Endometrial microvascular endothelial cells (primary cell): ENCODE results near the gene TJAP1. TPM values are rescaled to one million over a fixed set of nuclear protein-coding genes. Genes with fewer than 3 reads are reported as not detected.

Experiments used
- in situ Hi-C: cut with HindIII; loops from 2 replicates; pipeline ENCODE4 v1.10.0; 2017; ENCODE audit warnings: low sequenced_read_pairs, low pct_unique_long_range_greater_than_20kb; ENCODE audit errors: inconsistent ontology term
- total RNA-seq: library from RNA; depleted of rRNA; stranded (reverse); fragments of >200 nt; gene quantifications from one replicate; pipeline ENCODE4 v1.2.3, GENCODE V29; 2015; ENCODE audit errors: inconsistent ontology term

The TJAP1 gene, protein sequence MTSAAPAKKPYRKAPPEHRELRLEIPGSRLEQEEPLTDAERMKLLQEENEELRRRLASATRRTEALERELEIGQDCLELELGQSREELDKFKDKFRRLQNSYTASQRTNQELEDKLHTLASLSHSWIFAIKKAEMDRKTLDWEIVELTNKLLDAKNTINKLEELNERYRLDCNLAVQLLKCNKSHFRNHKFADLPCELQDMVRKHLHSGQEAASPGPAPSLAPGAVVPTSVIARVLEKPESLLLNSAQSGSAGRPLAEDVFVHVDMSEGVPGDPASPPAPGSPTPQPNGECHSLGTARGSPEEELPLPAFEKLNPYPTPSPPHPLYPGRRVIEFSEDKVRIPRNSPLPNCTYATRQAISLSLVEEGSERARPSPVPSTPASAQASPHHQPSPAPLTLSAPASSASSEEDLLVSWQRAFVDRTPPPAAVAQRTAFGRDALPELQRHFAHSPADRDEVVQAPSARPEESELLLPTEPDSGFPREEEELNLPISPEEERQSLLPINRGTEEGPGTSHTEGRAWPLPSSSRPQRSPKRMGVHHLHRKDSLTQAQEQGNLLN
- 18.9 TPM for total RNA-seq

DNA sequence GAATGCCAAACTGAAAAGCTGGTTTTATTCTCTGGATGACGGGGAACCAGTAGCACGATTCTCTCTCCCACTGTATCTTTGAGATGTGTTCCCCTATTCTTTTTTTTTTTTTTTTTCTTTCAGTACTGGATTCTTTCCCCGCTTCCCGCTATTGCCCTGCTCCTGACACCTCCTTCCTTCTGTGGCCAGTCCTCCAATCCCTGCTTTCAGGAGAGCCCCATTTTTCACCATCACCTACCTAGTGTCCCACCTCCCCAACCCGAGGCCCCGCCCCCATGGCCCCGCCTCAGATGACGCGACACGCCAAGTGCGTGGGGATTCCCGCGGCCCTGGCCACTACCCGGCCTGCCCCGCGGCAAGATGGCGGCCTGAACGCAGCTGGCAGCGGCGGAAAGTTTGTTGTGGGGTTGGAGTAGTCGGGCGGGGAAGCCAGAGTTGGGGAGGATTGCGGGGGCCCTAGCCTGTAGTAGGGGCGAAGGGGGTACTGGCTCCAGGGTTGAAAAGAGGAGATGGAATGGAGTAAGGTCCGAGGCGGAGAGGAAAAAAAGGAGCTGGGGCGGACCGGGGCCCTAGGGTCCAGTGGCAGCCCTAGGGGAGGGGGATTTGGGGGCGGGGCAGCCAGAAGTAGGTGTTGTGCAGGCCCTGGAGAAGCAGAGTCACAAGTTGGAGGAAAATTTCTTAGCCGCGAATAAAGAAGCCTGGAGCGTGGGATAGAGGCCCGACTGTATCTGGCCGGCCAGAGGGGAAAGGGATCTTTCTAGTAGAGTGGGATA, at the start of gene TJAP1:
Gene TJAP1 (plus strand): TSS at position 336 of the 773 bp plus-strand sequence. CDS start 21,432 bp downstream, outside the sequence.
- in situ Hi-C loops, result no loop called here

DNA sequence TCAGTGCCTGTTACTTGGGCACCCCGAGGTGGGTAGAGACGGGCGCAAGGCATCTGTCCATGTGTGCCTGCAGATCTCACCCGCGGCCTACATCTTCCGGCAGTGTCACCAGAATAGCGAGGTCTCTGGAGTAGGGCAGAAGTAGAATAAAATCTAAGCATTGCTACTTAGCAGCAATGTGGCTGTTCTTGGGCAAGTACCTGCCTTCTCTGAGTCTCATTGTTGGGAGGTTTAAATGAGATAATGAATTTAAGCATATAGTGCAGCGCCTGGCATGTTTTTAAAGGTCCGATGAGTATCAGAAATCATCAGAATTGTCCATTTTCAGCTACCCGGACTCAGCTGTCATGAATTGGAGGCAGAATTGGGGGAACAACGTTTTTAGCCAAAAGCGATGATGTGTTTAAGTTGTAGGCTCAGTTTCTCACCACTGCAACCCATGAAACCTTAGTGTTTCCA, 49.2 kb upstream of the TJAP1 start:
- in situ Hi-C loops, result no loop called here

DNA sequence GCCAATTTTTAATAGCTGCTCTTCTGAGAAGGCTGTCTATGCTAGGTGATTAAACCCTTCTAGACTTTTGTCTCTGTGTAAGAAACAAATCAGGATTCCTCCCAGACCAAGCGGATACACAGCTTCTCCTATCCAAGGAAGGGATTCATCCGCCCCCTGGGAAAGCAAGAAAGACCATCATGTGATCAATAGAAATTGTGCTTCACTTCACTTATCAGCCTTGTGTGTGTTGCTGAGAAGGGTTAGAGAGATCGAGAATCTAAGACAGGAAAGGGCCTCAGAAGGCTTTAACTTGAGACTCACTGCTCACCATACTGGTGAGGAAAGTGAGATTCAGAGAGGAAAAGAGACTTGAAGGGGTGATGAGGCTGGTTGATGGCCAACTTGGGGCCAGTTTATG, 48.5 kb upstream of the TJAP1 start:
- in situ Hi-C loops, result no loop called here

DNA sequence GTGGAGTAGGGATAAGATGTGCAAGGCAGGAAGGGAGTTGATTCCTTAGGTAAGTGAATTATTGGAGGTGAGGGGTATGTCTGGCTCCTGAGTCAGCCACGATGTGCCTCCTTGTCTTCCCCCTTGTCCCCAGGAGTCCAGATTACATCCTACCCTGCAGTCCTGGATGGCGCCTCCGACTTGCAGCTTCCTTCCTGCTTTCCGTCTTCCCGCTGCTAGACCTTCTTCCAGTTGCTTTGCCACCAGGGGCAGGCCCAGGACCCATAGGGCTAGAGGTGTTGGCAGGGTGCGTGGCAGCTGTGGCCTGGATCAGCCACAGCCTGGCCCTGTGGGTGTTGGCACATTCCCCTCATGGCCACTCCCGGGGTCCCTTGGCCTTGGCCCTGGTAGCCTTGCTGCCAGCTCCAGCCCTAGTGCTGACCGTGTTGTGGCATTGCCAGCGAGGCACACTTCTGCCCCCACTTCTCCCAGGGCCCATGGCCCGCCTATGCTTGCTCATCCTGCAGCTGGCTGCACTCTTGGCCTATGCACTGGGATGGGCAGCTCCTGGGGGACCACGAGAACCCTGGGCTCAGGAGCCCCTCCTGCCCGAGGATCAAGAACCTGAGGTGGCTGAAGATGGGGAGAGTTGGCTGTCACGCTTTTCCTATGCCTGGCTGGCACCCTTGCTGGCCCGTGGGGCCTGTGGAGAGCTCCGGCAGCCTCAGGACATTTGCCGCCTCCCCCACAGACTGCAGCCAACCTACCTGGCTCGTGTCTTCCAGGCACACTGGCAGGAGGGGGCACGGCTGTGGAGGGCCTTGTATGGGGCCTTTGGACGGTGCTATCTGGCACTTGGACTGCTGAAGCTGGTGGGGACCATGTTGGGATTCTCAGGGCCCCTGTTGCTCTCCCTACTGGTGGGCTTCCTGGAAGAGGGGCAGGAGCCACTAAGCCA, 45.1 kb upstream of the TJAP1 start:
- in situ Hi-C loops, result no loop called here

DNA sequence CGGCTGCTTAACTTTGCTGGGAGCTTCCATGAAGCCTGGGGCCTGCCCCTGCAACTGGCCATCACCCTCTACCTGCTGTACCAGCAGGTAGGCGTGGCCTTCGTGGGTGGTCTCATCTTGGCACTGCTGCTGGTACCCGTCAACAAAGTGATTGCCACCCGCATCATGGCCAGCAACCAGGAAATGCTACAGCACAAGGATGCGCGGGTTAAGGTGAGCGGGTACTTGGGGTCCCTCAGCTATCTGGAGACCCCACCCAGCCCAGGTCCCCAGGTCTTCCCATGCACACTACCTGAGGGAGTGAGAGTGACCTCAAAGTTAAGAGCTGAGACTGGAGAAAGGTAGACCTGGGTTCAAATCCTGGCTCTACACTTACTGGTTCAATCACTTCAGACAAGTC, 44.2 kb upstream of the TJAP1 start:
- in situ Hi-C loops, result no loop called here

DNA sequence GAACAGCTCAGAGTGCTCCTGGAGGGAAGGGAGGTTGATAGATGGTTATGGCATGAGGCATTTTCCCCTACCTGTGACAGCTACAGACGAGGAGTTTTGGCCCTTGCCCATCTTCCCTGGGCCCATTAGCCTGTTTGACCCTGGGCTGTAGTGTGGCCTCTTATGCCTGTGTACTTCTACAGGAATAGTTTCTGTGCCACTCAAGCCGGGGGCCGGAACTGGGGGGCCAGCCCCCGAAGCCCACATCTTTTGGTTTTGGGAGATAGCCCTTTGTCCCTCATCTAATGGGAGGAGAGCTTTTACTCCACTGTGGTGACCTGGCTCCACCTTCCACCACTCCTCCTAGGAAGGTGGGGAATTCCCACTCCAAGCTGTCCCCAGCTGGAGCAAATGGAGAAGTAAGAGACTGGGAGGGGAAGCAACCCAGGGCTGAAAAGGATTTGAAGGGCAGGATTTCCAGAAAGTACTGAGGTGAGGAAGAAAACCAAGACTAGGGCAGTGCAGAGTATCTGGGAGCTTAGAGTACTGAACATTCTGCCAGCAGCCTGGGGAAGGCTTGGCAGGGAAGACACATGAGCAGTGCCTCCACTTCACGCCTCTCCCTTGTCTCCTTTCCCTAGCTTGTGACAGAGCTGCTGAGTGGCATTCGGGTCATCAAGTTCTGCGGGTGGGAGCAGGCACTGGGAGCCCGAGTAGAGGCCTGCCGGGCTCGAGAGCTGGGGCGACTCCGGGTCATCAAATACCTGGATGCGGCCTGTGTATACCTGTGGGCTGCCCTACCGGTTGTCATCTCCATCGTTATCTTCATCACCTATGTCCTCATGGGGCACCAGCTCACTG, 43.1 kb upstream of the TJAP1 start:
- in situ Hi-C loops, result no loop called here

DNA sequence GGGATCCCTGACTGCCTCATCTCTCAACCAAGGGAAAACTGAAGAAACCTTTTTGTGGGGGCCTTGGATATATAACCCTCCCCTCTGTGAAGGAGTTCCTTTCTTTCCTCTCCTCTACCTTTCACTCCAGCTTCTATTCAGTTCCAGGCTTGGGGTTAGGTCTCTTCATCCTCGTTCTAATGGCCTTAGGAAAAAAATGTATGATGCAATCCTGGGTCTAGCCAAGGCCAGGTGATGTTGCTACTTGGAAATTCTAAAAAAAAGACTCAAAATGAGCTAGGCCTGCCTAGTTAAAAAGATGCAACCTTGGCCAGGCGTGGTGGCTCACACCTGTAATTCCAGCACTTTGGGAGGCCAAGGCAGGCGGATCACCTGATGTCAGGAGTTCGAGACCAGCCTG, 42.4 kb upstream of the TJAP1 start:
- in situ Hi-C loops, result no loop called here

DNA sequence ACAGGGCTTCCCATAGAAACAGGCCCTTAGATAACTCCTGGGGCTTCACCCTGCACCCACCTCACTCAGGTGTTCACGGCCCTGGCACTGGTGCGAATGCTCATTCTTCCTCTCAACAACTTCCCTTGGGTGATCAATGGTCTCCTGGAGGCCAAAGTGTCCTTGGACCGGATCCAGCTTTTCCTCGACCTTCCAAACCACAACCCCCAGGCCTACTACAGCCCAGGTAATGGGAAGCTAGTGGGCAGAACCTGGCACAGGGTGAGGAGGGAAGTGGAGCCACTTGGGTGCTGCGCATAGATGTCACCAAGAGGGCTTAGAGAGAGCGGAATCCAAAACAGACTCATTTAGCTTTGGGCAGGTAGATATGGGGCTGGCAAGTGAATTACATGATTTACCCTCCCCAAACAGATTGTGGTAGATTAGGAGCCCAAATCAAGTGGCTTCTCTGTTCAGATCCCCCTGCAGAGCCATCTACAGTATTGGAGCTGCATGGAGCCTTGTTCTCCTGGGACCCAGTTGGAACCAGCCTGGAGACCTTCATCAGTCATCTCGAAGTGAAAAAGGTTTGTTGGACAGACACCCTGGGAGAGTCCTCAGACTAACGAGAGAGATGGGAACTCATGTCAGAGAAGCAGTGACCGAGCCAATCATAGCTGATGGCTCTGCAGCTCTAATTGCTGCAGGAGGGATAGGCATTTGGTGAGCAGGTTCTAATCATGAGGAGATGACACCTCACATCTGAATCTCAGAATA, 41.5 kb upstream of the TJAP1 start:
- in situ Hi-C loops, result no loop called here

DNA sequence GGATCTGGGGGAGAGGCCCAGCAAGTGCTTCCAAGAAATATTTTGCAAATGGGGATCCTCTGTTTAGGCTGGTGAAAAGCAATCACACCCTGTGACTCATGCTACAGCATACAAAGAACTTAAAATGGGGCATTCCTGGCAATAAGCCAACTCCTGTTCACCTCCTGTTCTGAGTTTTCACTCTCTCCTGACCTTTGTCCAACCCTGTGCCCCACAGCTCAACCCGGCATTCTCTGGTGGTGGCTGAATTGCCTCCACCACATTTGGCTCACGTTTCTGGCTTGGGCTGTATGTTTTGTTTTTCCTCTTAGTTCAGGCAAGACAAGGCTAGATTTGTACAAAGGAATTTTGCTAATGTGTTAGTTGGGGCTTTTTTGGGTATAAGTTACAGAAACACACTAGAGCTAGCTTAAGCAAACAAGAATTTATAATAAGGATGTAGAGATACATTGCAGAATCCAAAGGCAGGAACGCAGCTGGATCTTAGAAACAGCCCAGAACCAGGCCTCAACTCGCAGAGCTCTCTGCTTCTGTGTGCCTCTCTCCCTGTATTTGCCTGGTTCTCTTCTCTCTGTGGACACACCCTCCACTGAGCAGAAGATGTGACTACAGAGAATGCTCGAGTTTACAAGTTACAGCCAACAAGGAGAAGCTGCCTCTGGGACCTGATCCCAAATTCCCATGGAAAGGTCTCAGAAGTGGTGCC, 40.6 kb upstream of the TJAP1 start:
- in situ Hi-C loops, result no loop called here

DNA sequence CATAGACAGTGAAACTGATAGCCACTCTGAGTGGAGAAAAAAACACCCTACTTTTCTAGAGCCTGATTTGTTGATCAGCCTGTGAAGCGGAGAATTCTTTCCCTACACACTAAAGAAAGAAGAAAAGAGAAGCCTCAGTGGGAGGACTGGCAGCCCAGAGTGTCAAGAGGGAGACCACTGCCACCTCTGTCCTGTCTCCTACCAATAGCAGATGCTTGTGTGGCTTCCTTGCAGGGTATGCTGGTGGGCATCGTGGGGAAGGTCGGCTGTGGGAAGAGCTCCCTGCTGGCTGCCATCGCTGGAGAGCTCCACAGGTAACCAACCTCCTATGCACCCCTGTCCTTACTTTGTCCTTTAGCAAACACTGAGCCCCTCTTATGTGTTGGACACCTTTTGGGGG, 39.7 kb upstream of the TJAP1 start:
- in situ Hi-C loops, result no loop called here

DNA sequence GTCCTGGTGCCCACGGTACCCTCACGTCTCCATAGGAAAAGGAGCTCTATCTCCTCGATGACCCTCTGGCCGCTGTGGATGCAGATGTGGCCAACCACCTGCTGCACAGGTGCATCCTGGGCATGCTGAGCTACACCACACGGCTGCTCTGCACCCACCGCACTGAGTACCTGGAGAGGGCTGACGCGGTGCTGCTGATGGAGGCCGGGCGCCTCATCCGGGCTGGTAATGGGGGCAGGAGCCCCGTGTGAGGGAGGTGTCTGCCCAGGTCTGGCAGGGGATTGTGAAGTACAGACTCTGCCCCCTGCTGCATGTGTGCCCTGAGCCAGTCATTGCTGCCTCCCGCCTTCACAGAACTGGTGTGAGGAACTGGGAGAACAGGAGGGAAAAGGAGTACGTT, 34.4 kb upstream of the TJAP1 start:
- in situ Hi-C loops, result no loop called here

DNA sequence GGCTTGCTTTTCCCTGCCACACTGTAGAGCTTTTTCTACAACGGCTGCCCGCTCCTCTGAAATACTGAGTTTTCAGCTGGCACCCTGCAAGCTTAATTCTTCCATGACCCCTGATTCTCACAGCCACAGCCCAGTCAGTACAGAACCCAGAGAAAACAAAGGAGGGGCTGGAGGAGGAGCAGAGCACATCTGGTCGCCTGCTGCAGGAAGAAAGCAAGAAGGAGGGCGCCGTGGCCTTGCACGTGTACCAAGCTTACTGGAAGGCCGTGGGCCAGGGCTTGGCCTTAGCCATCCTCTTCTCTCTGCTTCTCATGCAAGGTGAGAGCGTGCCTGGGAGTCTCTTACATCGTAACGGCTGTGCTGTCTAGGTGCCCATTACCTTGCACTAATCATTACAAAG, 33.3 kb upstream of the TJAP1 start:
- in situ Hi-C loops, result no loop called here

DNA sequence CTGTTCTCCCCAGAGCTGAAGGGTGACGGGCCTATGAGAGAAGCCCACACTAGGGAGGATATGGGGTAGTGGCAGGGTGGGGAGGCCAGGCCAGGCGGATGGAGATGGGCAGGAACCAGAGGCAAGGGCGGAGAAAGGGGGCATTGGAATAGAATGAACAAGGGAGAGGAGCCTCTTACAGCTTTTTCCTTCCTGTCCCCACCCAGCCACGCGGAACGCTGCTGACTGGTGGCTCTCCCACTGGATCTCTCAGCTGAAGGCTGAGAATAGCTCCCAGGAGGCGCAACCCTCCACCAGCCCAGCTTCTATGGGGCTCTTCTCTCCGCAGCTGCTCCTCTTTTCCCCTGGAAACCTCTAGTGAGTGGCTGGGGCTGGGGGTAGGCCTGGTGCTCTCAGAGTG, 32.8 kb upstream of the TJAP1 start:
- in situ Hi-C loops, result no loop called here

DNA sequence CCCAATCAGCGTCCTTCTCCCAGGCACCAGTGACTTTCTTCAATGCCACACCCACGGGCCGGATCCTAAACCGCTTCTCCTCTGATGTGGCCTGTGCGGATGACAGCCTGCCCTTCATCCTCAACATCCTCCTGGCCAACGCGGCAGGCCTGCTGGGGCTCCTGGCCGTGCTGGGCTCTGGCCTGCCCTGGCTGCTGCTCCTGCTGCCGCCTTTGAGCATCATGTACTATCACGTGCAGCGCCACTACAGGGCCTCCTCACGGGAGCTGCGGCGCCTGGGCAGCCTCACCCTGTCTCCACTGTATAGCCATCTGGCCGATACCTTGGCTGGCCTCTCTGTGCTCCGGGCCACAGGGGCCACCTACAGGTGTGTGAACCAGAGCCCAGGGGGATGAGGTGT, 31.8 kb upstream of the TJAP1 start:
- in situ Hi-C loops, result no loop called here

DNA sequence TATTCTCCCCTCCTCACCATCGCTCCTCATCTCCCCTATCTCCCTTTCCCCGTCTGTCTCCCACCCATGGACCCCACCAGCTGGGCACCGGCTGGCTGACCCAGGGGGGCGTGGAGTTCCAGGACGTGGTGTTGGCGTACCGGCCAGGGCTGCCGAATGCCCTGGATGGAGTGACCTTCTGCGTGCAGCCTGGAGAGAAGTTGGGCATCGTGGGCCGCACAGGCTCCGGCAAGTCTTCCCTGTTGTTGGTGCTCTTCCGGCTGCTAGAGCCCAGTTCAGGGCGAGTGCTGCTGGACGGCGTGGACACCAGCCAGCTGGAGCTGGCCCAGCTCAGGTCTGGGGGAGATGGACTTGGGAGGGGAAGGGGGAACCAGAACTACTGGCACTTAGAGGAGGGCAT, 29.8 kb upstream of the TJAP1 start:
- in situ Hi-C loops, result no loop called here

DNA sequence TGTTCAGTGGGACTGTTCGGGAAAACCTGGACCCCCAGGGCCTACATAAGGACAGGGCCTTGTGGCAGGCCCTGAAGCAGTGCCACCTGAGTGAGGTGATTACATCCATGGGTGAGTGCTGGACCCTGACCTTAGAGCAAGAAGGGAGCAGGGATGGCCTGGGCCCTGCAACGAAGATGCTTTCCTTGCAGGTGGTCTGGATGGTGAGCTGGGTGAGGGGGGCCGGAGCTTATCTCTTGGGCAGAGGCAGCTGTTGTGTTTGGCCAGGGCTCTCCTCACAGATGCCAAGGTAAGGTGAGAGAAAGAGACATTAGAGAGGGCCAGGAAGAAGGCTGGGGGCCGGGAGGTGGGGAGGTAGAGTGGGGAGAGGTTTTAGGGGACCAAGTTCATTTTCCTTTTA, 28.5 kb upstream of the TJAP1 start:
- in situ Hi-C loops, result no loop called here

DNA sequence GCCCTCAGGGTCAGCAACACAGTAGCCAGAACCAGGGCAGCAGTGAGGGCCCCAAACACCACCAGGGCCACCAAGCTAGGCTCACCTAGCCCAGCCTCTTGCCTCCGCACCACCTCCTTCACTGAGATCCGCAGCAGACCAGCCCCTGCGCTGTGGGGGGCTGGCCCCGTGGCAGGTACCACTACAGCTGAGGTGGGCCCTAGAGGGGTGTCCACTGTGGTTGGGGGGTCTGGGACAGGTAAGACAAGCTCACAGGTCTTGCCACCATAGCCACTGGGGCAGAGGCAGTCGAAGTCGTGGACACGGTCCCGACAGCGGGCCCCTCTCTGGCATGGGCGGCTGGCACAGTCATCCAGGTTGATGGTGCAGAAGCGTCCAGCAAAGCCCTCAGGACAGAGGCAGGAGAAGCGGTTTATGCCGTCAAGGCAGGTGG, 26.7 kb upstream of the TJAP1 start:
- in situ Hi-C loops, result no loop called here
